SU-DHL-6 (cell line): ENCODE data around the gene DNAJB1.

Experiments used
- CTCF ChIP-seq: fragments of 200-600 bp; sonication (generic); IDR thresholded peaks from one replicate; pipeline ENCODE4 v1.5.1; 2017; ENCODE audit warnings: antibody characterized with exemption, mild to moderate bottlenecking, low read length, moderate library complexity; ENCODE audit not compliant: insufficient read depth, poor library complexity, severe bottlenecking
- EZH2phosphoT487 ChIP-seq: fragments of 200-600 bp; sonication (generic), shearing (Covaris generic); conservative IDR thresholded peaks from 2 replicates; pipeline ENCODE4 v1.6.1; 2018; ENCODE audit warnings: mild to moderate bottlenecking, antibody characterized with exemption, low read length, moderate library complexity, mixed read lengths

- TF ChIP-seq CTCF (no peak), EZH2phosphoT487 (no peak)
Observed at GRCh38 chr19:14565298-14565679, 47.1 kb upstream of the DNAJB1 start.
